Measurements from ENCODE around the gene C14orf180.

The C14orf180 gene

DNA sequence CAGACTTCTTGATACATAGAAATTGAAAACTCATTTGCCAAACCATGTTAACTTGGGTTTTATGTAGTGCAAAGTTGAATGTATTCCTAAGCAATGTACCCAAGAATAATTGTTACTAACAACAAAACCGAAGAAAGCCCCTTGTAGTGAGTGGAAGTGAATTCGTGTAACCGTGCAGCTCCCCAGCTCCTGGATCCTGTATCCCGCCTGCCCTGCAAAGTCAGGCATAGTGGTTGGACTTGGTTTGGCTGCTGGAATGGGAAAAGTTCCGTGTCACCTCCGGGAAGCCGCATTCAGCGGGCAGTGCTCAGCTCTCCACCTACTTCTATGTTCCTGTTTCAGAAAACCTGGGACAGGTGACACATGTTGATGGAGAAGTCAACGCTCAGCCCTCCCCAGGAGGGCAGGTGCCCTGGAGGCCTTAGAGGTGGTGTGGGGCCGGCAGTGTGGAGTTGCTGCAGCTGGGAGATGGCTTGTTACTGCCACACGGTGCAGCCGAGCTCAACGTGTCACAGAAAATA lies 29.2 kb upstream of the C14orf180 start:
- DNase-seq (ENCODE audit: low read depth, low spot score): no peak

DNA sequence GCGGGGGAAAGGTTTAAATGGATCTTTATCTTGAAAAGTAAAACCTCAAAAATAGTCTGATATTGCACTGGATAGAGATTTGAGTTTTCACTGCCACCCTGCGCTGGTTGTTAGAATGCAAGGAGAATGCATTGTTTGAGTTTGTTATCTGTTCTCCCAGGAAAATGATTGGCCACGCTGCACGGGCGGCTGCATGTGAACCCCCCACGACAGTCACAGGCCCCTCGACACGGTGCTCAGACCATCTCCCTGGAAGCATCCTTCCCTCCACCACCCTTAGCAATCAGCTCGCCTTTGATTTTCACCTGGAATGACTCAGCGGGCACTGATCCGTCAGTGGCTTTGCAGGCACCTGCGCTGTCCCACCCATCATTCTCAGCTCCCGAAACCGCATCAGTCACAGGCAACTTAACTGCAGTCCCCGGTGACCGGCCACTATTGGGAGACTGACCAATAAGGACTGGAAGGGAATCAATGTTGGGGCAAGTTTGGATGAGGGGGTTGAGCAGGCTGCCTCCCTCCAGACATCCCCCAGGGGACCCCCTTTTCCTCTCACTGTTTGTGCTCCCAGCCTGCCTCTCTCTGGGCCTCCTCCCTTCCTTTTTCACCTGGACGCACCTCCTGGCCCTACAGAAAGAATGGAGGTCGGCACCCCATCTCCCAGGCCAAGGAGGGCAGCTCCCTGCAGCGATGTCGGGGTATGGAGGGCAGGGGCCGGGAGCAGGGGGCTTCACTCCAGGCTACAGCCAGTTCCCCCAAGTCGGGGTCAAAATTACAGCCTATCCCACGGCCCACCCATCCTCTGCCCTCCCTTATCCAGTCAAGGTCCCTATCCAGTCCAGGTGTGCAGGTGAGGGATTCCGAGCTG lies 28.5 kb upstream of the C14orf180 start:
- DNase-seq (ENCODE audit: low read depth, low spot score): no peak

DNA sequence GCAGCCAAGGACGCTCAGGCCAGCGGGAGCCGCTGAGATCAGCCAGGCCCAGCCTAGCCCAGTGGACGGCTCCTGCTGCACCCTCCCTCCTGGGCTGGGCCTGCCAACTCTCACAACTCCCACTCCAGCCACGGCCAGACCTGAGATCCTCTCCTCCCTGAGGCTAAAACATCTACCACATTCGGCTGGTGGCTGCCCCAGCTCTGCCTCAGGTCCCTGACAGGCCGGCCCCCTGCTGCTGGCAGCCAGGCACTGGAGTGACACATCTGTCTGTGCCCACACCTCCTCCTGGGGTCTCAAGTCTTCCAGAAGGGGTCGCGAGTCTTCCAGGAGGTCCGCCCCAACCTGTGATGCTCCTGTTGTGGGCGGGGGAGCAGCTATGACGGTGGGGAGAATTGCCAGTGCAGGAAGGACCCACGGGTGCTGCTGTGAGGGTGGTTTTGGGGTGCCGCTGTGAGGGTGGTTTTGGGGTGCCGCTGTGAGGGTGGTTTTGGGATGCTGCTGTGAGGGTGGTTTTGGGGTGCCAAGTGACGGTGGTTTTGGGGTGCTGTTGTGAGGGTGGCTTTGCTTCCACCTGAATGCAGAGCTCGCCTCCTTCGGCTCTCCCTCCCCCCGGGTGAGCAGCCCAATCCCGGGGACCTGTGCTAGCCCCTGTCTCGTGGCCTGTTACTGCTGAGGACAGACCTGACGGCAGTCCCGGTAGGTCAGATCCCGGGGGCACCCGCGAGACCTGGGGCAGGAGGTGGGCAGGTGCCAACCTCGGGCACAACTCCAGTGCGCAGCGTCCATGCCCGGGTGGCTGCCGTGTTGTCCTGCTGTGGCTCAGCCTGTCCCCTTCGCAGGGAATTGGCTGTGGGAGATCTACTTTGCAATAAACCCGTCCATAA lies 27.5 kb upstream of the C14orf180 start:
- DNase-seq (ENCODE audit: low read depth, low spot score): no peak

DNA sequence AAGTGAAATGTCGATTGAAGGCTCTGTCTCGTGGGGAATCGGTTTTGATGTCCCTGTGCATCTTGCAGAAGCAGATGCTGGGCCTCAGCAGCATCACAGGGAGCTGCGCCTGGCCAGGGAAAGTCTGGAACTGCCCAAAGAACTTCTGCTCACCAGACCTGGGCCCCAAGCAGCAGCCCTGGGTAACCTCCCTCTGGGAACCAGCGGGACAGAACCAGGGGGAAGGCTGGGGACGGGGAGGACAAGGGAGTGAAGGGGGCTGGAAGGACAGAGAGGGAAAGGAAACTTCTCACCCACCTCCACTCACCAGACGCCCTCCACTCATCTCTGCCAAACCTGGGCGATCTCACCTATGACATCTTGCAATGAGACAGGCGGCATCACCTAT lies 26.8 kb upstream of the C14orf180 start:
- DNase-seq (ENCODE audit: low read depth, low spot score): no peak

DNA sequence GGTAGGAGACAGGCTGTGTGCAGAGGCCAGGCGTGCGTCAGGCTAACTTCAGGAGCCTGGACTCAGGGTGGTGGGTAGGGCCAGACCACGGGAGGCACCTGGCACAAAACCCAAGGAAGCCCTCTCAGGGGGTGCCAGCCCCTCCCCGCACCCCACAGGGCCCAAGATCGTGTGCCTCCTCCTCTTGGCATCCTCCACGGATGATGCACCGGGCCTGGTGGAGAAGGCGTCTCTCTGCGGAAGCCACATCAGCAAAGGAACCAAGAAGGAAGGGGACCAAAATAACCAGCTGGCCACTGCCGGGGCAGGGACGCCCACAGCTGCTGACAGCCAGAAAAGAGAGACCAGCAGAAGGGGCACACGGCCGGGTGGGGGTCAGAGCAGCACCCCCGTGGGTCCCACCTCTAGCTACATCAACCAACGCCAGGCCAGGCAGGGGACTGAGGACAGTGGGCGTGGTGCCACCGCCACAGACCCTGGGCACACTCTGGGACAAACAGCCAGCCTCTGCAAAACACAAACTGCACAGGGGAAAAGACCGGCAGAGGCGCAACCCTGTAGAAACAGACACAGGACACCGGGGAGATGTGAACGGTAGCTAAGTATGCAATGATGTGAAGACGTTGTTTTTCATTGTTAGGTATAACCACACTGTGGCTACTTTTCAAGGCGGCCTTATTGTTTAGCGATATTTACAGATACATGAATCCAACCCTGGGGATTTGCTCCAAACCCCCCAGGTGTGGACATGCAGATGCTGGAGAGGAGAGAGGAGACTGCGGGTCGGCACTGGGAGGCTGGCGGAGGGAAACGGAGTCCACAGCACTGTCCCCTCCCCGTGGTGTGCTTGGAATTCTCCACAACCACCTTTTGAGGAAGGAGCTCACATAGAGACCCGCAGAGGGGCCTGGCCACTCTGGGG lies 26.1 kb upstream of the C14orf180 start:
- DNase-seq (ENCODE audit: low read depth, low spot score): no peak

DNA sequence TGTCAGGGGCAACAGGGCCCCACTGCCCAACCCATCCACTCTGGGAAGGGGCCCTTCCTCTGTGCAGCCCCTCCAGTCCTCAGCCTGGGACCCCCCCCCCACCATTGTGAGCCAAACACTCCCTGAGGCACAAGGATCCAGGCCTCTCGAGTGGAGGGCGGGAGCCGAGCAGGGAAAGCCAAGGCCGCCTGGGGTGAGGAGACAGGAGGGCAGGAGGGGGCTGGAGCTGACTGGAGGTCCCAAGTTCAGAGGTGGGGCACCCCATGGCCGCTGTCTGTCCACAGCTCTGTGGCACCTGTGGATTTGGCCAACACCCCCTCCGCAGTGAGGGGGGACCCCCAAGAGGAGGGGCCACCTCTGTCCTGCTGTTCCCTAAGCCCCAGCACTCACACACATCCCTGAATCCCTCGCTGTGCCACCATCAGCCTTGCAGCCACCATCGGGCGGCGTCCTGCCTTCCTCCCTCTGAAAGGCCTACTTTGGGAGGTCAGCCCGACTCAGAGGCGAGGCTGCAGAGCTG lies 25.4 kb upstream of the C14orf180 start:
- no peak for DNase-seq (ENCODE audit: low read depth, low spot score)

DNA sequence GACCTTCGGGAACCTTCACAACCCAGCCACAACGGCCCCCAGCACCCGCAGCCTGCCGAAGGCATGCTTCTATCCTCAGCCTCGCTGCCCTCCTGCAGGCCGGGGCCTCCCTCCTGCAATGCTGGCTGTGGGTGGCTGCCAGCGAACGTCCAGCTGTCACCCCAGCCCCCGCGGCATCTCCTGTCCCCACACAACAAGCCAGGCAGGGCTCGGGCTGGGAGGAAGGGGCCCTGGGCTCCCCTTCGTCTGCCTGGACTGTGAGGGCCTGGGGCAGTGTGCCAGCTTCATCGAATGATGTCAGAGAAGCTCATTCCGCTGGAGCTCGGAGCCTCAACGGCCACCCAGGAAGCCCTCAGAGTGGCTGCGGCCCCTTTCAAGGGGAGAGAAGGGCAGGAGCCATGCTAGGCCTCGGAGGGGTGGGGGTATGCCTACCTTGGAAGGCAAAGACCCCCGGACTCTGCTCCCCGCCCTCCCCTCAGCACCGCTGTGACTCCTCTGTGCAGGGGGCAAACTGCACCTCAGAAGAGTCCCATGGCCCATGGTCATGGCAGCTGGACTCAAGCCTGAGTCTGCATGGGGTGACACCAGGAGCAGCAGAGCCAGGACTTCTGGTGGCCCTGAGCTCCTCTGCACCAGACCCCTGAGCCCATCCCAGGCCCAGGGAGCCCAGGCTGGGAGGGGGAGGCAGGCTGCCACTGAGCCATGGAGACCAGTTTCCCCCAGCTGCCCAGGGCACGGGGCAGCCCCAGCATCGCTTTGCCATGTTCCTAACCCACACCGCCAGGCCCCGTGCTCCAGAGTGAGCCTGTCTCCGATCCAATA lies 24.7 kb upstream of the C14orf180 start:
- no peak for DNase-seq (ENCODE audit: low read depth, low spot score)

DNA sequence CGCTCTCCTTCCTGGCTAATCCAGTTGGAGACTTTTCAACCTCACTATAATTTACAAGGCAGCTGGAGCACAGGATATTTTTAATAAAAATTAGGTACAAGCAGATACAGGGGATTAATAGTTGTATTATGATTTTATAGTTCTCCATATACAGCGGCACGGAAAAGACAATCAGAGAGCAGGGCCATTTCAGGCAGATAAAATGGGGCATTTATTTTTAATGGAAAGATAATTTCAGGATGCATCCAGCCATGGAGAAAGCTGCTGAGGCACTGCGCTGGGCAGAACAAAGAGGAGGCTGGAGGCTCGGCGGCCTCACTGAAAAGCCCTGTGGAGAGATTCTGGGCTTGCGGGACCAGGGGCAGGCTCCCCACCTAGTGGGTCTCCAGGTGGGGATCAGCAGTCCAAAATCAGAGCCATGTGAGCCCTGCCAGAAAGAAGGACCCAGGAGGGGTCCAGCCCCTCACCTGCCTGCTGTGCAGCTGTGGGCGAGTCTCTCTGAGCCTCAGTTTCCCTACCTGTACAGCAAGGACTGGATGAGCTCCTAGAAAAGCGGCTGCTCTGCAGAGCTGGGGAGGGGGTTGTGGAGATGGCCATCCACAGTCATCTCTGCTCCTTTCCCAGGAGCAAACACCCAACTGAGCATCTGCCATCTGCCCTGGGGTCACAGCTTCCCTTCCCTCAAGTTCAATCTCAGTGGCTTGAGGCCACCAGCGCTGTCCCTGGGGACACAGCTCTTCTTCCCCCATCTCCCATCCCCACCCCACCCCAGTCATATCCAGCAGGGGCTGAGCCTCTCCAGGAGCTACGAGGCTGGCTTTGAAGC lies 23.9 kb upstream of the C14orf180 start:
- no peak for DNase-seq (ENCODE audit: low read depth, low spot score)

DNA sequence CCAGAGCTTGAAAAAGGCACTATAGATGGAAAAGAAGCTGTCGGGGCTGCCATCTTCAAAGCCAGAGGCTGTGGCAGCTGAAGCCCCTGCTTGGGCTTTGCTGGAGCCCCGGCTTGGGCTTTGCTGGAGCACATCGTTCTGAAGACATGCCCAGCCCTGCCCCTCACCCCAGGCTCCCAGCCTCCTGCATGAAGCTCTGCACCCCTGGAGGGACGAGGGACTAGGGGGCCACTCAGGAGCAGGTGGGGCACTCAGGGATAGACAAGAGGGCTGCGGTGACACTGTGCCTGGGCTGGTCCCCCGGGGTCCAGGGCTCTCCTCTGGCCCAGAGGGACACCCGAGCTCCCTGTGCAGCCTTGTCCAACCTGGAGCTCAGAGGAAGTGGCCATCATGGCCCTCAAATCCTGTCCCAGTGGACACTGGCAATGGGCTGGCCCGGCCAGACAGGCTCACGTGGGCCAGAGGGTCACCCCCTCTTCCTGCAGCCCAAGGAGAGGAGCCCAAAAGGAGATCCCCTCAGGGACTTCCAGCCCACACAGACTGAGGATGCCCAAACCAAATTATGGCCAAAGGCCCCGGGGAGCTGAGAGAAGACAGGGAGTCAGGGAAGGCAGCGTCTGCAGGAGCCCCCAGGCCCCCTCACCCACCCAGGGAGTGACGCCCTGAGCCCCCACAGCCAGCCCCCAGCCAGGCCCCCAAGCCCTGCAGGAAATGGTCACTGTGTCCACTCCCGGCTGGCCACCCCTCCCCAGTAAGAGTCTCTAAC lies 23.1 kb upstream of the C14orf180 start:
- no peak for DNase-seq (ENCODE audit: low read depth, low spot score)

DNA sequence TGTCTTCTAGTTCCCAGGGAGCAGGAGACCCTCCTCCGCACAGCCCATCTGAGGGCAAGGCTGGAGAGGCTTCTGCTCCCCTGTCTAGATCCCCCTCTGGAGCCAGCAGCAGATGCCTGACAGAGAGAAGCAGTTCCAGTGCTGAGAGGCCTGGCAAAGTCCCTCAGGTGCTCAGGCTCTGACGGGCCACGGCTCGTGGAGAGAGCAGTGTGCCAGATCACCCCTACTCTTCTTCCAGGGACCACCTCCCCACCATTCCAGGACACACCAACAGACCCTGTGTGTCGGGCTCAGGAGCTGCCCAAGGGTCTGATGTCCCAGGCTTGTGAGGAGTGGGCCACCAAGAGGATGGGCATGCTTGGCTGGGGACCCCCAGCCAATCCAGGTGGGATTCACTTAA lies 22.5 kb upstream of the C14orf180 start:
- no peak for DNase-seq (ENCODE audit: low read depth, low spot score)

DNA sequence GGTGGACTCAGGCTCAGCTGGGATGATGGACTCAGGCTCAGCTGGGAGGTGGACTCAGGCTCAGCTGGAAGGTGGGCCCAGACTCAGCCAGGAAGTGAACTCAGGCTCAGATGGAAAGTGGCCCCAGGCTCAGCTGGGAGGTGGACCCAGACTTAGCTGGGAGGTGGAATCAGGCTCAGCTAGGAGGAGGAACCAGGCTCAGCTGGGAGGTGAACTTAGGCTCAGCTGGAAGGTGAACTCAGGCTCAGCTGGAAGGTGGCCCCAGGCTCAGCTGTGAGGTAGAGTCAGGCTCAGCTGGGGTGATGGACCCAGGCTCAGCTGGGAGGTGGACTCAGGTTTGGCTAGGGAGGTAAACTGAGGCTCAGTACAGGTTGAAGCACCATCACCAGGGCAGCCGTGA lies 21.8 kb upstream of the C14orf180 start:
- no peak for DNase-seq (ENCODE audit: low read depth, low spot score)

DNA sequence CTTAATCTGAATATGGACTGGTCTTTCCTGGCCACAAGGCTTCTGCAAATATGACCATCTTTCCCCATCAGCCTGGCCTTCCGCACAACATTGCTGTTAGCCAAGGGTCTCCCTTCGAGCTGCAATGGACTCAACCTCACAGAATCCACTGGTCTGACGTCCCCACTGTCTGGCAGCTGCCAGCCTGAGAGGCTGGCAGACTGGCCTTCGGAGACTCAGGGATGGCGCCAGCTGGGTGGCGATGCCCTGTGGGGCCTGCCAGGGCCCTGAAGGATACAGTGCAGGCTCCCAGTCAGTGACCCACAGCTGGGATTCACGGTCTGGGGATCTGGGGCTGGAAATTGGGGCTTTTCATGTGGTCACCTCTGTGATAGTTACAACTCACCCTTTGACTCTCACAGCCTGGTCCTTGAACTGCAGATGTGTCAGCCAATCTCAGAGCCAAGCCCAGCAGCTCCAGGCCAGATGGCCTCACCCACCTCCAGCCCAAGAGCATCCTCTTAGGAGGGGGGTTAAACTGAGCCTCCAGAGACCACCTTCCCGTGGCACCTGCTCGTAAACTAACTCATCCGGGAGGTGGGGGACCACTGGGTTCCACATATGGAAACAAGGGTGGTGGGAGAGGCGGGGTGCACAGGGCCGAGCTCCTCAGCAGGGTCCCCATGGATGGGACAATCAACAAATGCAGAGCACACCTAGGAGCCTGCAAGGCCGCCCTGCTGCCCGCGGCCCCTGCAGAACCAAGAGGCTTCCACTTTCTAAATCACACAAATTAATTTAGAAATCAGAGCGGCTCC lies 21.1 kb upstream of the C14orf180 start:
- no peak for DNase-seq (ENCODE audit: low read depth, low spot score)

DNA sequence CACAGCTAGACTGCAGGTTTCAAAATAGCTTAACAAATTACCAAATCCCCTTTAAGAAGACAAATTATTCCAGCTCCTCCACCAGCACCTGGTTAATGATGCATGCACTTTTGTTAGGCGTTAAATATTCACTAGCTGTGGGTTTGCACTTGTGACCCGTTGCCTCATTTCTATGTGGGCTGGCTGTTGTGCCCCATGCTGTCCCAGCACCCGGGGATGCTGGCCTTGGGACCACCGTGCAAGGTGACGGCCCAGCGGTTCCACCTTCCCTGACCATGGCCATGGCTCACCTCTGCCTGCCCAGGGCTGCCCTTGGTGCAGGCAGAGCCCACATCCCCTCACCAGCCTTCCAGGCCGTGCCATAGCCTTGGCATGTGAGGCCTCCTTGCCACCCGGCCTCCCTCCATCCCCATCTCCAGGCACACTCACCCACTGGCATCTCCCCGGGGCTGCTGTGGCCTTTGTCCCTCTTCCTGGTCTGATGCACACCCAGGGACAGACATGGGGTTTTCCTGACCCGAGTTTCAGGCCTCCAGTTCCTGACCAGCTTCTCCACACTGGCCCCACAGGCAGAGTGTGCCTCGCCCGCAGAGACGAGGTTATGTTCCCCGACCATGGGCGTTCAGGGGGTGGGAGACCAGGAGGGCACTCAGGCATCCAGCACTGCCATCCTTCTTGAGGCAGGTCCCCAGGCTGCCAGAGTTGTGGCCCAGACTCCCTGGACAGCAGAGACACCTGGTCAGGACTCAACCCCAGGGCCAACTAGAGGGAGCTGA lies 20.3 kb upstream of the C14orf180 start:
- DNase-seq (ENCODE audit: low read depth, low spot score): no peak

DNA sequence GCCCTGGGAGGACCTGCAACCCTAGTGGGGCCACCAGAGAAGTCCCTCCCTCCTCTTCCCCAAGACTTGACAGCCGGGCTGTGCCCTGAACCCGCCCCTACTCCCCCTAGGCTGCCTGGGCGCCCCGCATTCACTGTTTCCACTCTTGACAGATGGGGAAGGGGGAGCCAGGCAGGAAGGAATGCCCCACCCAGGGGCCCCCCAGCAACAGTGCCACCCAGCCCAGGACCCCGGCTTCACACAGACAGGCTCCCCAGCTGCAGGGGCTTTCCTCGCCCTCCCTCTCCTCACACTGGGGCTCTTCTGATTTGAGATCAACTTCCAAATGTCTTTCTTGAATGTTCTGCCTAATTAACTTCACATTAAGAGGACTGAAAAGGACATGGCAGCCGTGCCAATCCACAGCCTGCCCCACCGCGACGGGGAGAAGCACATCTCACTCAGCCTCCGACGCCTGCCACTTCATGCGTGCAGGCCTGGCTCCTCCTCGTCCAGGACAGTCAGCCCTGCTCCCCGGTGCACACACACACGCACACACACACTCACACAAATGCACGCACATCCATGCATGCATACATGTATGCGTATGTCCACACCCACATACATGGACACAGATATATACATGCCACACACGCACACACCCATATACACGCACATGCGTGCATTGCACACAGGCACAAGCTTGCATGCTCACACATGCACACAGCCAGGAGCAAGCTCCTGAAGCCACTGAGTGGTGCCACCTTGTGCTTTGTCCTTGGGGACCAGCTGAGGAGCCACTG lies 19.6 kb upstream of the C14orf180 start:
- no peak for DNase-seq (ENCODE audit: low read depth, low spot score)

DNA sequence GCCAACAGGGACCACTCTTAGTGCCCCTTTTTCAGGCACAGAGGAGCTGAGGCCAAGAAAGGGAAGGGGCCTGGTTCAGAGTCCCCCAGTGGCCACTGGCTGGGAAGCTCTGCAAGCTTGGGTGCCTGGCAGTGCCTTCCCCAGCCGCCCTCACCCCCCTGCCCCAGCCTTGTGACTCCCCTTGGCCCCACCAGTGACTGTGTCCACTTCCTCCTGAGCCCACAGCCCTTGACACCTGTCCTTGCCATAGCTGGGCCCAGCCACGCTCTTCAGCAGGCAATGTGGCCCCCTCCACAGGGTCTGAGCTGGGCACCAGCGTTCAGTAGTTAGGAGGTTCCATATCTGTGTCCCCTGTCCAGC lies 19.0 kb upstream of the C14orf180 start:
- no peak for DNase-seq (ENCODE audit: low read depth, low spot score)

DNA sequence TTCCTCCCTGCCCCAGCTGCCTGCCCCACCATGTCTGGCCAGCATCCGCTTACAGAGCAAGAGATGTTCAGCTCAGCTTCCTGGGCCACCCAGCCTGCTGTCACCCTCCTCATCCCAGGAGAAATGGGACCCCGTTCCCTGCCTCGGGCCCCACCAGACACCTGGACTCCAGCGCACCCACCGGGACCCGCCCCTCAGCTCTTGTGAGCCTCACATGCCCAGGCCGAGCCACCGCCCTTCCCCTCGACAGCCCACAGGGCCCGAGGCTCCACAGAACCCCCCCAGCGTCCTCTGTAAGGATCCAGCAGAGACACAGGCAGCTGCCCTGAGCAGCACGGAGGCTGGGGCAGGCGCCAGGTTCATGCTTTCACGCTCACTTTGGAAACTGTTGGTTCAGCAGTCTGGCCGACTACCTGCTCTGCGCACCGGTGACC lies 18.4 kb upstream of the C14orf180 start:
- DNase-seq (ENCODE audit: low read depth, low spot score): no peak

All from iPS DF 19.7 (cell line).